SU-DHL-6 (cell line): ENCODE measurements around the gene CACNB2.

ENCODE experiments used
- CTCF ChIP-seq: fragments of 200-600 bp; sonication (generic); IDR thresholded peaks from one replicate; pipeline ENCODE4 v1.5.1; 2017; ENCODE audit warnings: antibody characterized with exemption, mild to moderate bottlenecking, low read length, moderate library complexity; ENCODE audit not compliant: insufficient read depth, poor library complexity, severe bottlenecking
- EZH2phosphoT487 ChIP-seq: fragments of 200-600 bp; sonication (generic), shearing (Covaris generic); conservative IDR thresholded peaks from 2 replicates; pipeline ENCODE4 v1.6.1; 2018; ENCODE audit warnings: mild to moderate bottlenecking, antibody characterized with exemption, low read length, moderate library complexity, mixed read lengths

GRCh38 chr10:18264466-18265050 is 124.3 kb downstream of the CACNB2 start:
- TF ChIP-seq CTCF (no peak), EZH2phosphoT487 (no peak)
